Hepatocyte (in vitro differentiated cells): ENCODE results near the gene DUXB. TPM values are rescaled to one million over a fixed set of nuclear protein-coding genes. Genes with fewer than 3 reads are reported as not detected.

ENCODE experiments used
- DNase-seq: peaks from one replicate; pipeline ENCODE4 v3.0.0-alpha.2; 2016; ENCODE audit warnings: low spot score
- H2AFZ ChIP-seq: fragments of 200-600 bp; sonication (generic); 2 replicates; pipeline ENCODE4 v1.6.0; 2016; ENCODE audit warnings: antibody characterized with exemption, mild to moderate bottlenecking
- H3K27ac ChIP-seq: fragments of 200-600 bp; sonication (generic); 2 replicates; pipeline ENCODE4 v1.5.1; 2016; ENCODE audit warnings: mild to moderate bottlenecking
- H3K27me3 ChIP-seq: fragments of 200-600 bp; sonication (generic); 2 replicates; pipeline ENCODE4 v1.6.1; 2016
- H3K36me3 ChIP-seq: fragments of 200-600 bp; sonication (generic); replicated peaks from 2 replicates; pipeline ENCODE4 v1.5.1; 2016; ENCODE audit warnings: low read depth; ENCODE audit not compliant: insufficient read depth
- H3K4me1 ChIP-seq: fragments of 200-600 bp; sonication (generic); 2 replicates; pipeline ENCODE4 v1.5.1; 2016; ENCODE audit warnings: mild to moderate bottlenecking, moderate library complexity; ENCODE audit not compliant: insufficient read depth
- H3K4me2 ChIP-seq: fragments of 200-600 bp; sonication (generic); 2 replicates; pipeline ENCODE4 v1.6.0; 2016
- H3K4me3 ChIP-seq: fragments of 200-600 bp; sonication (generic); 2 replicates; pipeline ENCODE4 v1.5.1; 2016; ENCODE audit warnings: mild to moderate bottlenecking
- H3K79me2 ChIP-seq: fragments of 200-600 bp; sonication (generic); 2 replicates; pipeline ENCODE4 v1.6.0; 2017; ENCODE audit warnings: mild to moderate bottlenecking
- H3K9me2 ChIP-seq: fragments of 200-600 bp; sonication (generic); replicated peaks from 2 replicates; pipeline ENCODE4 v1.6.0; 2017; ENCODE audit warnings: mild to moderate bottlenecking; ENCODE audit not compliant: insufficient read depth
- H3K9me3 ChIP-seq: fragments of 200-600 bp; sonication (generic); 2 replicates; pipeline ENCODE4 v1.5.1; 2016; ENCODE audit warnings: low read depth, mild to moderate bottlenecking
- H4K20me1 ChIP-seq: fragments of 200-600 bp; sonication (generic); 2 replicates; pipeline ENCODE4 v1.6.0; 2016; ENCODE audit warnings: mild to moderate bottlenecking; ENCODE audit not compliant: insufficient read depth, poor library complexity, severe bottlenecking
- EZH2 ChIP-seq: fragments of 200-600 bp; sonication (generic); IDR thresholded peaks from 2 replicates; pipeline ENCODE4 v1.6.1; 2016; ENCODE audit warnings: antibody characterized with exemption, mild to moderate bottlenecking, borderline replicate concordance
- EZH2phosphoT487 ChIP-seq: fragments of 200-600 bp; sonication (generic); IDR thresholded peaks from one replicate; pipeline ENCODE4 v1.6.1; 2018; ENCODE audit warnings: antibody characterized with exemption, mild to moderate bottlenecking, low read depth, moderate library complexity; ENCODE audit not compliant: unreplicated experiment, severe bottlenecking
- WGBS: methylation state at CpG from one replicate; pipeline ENCODE4 v1.1.6; 2016; ENCODE audit warnings: low lambda C conversion rate; ENCODE audit errors: missing lambda C conversion rate; 5-methylcytosine and 5-hydroxymethylcytosine counted together
- polyA plus RNA-seq: library from polyadenylated mRNA; unstranded; fragments of >200 nt; fragmentation: Nextera tagmentation; extraction: Ambion mirVana; gene quantifications from 2 replicates; pipeline ENCODE4 v1.2.1, GENCODE V29; 2016
- total RNA-seq: library from RNA; depleted of rRNA; stranded (reverse); fragments of >200 nt; gene quantifications from 2 replicates; pipeline ENCODE4 v1.2.3, GENCODE V29; 2014
- TF ChIP-seq, protein P1 (sequence below): fragments of 200-600 bp; sonication (generic); IDR thresholded peaks from 2 replicates; pipeline ENCODE4 v1.5.1; 2016; ENCODE audit warnings: antibody characterized with exemption, mild to moderate bottlenecking; ENCODE audit not compliant: poor library complexity

DUXB gene
- total and polyA plus RNA-seq, 2 experiments from 2014 or later: not detected

DNA sequence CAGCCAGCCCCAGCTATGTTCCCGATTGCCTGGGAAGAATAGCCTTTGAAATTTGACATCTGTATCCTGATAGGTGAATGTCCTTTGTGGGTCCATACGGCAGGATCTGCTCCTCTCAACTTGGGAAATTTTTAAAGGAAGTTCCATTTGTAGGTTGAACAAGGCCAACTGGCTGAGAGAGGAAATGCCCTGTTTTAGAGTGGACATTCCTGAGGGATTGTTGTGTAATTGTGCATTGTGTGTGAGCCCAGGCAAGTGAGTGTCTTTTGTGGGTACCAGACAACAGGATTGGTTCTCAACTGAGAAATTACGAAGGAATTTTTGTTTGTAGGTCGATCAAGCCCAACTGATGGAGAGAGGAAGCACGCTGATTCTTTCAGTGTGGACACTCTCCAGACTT, 21.9 kb downstream of the DUXB start:
- Histone ChIP-seq H3K27me3 (no peaks in the 10 kb centered on the region), H4K20me1 (no peaks in the 10 kb centered on the region), H3K4me1 (peaks cover 4% of the 10 kb centered on the region), H3K27ac (no peak overlapping the region), H3K79me2 (no peaks in the 10 kb centered on the region), H3K9me2 (no peaks in the 10 kb centered on the region), H3K9me3 (no peaks in the 10 kb centered on the region), H3K36me3 (no peaks in the 10 kb centered on the region), H3K4me2 (no peak overlapping the region), H2AFZ (no peak overlapping the region), H3K4me3 (no peak overlapping the region)
- no peak for DNase-seq
- WGBS: 91% methylated on average over 5 of the region's 5 CpGs
- no peak for TF ChIP-seq EZH2phosphoT487
- TF ChIP-seq EZH2: no peak
- TF ChIP-seq, protein P1, sequence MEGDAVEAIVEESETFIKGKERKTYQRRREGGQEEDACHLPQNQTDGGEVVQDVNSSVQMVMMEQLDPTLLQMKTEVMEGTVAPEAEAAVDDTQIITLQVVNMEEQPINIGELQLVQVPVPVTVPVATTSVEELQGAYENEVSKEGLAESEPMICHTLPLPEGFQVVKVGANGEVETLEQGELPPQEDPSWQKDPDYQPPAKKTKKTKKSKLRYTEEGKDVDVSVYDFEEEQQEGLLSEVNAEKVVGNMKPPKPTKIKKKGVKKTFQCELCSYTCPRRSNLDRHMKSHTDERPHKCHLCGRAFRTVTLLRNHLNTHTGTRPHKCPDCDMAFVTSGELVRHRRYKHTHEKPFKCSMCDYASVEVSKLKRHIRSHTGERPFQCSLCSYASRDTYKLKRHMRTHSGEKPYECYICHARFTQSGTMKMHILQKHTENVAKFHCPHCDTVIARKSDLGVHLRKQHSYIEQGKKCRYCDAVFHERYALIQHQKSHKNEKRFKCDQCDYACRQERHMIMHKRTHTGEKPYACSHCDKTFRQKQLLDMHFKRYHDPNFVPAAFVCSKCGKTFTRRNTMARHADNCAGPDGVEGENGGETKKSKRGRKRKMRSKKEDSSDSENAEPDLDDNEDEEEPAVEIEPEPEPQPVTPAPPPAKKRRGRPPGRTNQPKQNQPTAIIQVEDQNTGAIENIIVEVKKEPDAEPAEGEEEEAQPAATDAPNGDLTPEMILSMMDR: no peak

DNA sequence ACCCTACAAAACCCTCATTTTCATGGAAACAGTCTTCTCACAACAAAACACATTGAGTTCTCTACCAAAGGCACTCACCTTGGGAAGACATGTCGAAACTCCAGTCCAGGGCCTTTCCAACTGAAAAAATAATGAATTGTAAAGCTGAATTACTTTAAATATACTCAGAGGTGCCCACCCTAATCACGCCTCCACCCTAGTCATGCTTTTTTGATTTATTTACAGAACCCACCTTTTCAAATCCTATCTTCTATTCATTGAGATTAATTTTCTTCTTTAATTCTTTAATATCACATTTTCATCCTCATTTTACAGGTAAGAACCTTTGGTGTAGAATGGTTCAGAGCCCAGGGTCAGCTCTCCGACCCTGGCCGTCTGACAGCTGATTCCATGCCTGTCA, 24.4 kb downstream of the DUXB start, which contains the start of gene CPHXL2:
CPHXL2 (minus strand) TSS at position 101 of the 400 bp plus-strand sequence; CDS start at position 91, 10 bp downstream.
- TF ChIP-seq EZH2phosphoT487: no peak
- no peak for TF ChIP-seq EZH2
- TF ChIP-seq, protein P1: no peak
- H3K36me3 ChIP-seq: no peaks in the 10 kb centered on the region
- no peak for DNase-seq
- no peak within 1 kb of the TSS for H3K4me3 ChIP-seq
- H3K27me3 ChIP-seq: no peaks in the 10 kb centered on the region
- no peaks in the 10 kb centered on the region for H3K9me3 ChIP-seq
- H3K4me1 ChIP-seq: peaks cover 4% of the 10 kb centered on the region
- no peak within 1 kb of the TSS for H2AFZ ChIP-seq
- WGBS: 94% methylated on average over 4 of the region's 4 CpGs
- no peak within 1 kb of the TSS for H3K27ac ChIP-seq
- H3K79me2 ChIP-seq: no peaks in the 10 kb centered on the region
- H3K4me2 ChIP-seq: no peak within 1 kb of the TSS
- no peaks in the 10 kb centered on the region for H3K9me2 ChIP-seq
- H4K20me1 ChIP-seq: no peaks in the 10 kb centered on the region

DNA sequence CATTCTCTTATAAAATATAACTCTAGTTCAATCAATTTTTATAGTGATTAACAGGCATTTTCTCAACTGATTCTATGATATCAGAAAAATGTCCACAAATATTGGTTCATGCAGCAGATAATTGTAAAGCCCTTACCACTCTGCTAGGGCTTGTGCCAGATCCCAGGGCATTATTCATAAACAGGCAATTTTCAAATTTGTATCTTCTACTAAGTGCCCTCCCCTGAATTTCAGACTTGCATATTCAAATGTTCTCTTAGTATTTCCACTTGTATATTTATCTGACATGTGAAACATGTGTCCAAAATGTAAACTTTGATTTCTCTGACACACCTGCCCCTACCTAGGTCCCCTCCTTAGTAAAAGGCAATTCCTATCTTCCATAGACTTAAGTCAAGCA, 33.8 kb downstream of the DUXB start:
- H3K9me2 ChIP-seq: no peaks in the 10 kb centered on the region
- no peaks in the 10 kb centered on the region for H3K4me1 ChIP-seq
- no peaks in the 10 kb centered on the region for H3K9me3 ChIP-seq
- H3K27ac ChIP-seq: no peak overlapping the region
- DNase-seq: no peak
- no peaks in the 10 kb centered on the region for H3K79me2 ChIP-seq
- H3K36me3 ChIP-seq: no peaks in the 10 kb centered on the region
- no peak overlapping the region for H3K4me2 ChIP-seq
- H4K20me1 ChIP-seq: no peaks in the 10 kb centered on the region
- TF ChIP-seq, protein P1: no peak
- TF ChIP-seq EZH2: no peak
- no peak for TF ChIP-seq EZH2phosphoT487
- H2AFZ ChIP-seq: no peak overlapping the region
- no peaks in the 10 kb centered on the region for H3K27me3 ChIP-seq
- H3K4me3 ChIP-seq: no peak overlapping the region
